Mesothelial cell of epicardium (in vitro differentiated cells): ENCODE data around the gene ZNF70. TPM values are rescaled to one million over a fixed set of nuclear protein-coding genes. Genes with fewer than 3 reads are reported as not detected.

Source experiments
- DNase-seq, 2 experiments: peaks; one replicate each; pipeline ENCODE4 v3.0.0; 2021; ENCODE audit warnings: low spot score in 2 of 2; ENCODE audit not compliant: unreplicated experiment in 2 of 2
- H3K27ac Mint-ChIP-seq: 2 replicates; pipeline ENCODE4 v1.8.0; 2021; ENCODE audit warnings: mixed read lengths
- H3K27me3 Mint-ChIP-seq: 2 replicates; pipeline ENCODE4 v1.8.0; 2021; ENCODE audit warnings: low read depth, mixed read lengths
- H3K36me3 Mint-ChIP-seq: 2 replicates; pipeline ENCODE4 v1.8.0; 2021; ENCODE audit warnings: mixed read lengths
- H3K4me1 Mint-ChIP-seq: 2 replicates; pipeline ENCODE4 v1.8.0; 2021; ENCODE audit warnings: mixed read lengths
- H3K4me3 Mint-ChIP-seq: 2 replicates; pipeline ENCODE4 v1.8.0; 2021; ENCODE audit warnings: mild to moderate bottlenecking, moderate library complexity, mixed read lengths
- H3K9me3 Mint-ChIP-seq: 2 replicates; pipeline ENCODE4 v1.8.0; 2021; ENCODE audit warnings: mixed read lengths
- total RNA-seq: library from RNA; stranded (reverse); gene quantifications from 3 replicates; pipeline ENCODE4 v1.2.1, GENCODE V29; 2021
- TF ChIP-seq, protein P1 (sequence below): fragments of 200-600 bp; sonication (generic); IDR thresholded peaks from one replicate; pipeline ENCODE4 v1.5.0; 2021; ENCODE audit warnings: antibody characterized with exemption; ENCODE audit not compliant: unreplicated experiment

The ZNF70 gene
- total RNA-seq, 1 donor from 2014 or later = 17.8 TPM

DNA sequence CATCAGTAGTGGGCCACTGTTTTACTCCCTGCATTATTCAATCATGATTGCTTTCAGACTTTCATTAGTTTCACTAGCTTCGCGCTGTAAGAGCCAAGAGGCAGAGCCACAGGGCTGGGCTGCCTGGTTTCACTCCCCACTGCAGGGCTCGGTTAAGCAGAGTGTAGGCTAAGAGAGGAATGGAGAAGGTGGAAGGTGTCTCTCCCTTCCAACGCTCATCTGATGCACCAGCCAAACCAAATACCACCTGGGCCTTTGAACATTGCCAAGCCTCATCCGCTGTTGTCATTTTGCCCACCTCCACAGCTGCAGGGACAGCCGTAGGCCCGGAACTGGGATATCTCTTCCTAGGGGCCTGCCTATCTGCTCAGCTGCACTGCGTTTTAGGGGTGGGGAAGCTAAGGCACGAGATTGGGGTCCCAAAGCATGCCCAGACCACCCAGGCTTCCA lies 35.4 kb upstream of the ZNF70 start:
- H3K27ac Mint-ChIP-seq = peak overlapping the region; percentile 97
- H3K27me3 Mint-ChIP-seq = no peaks in the 10 kb centered on the region
- TF ChIP-seq, protein P1, sequence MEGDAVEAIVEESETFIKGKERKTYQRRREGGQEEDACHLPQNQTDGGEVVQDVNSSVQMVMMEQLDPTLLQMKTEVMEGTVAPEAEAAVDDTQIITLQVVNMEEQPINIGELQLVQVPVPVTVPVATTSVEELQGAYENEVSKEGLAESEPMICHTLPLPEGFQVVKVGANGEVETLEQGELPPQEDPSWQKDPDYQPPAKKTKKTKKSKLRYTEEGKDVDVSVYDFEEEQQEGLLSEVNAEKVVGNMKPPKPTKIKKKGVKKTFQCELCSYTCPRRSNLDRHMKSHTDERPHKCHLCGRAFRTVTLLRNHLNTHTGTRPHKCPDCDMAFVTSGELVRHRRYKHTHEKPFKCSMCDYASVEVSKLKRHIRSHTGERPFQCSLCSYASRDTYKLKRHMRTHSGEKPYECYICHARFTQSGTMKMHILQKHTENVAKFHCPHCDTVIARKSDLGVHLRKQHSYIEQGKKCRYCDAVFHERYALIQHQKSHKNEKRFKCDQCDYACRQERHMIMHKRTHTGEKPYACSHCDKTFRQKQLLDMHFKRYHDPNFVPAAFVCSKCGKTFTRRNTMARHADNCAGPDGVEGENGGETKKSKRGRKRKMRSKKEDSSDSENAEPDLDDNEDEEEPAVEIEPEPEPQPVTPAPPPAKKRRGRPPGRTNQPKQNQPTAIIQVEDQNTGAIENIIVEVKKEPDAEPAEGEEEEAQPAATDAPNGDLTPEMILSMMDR = no peak
- DNase-seq = no peak
- peak overlapping the region; percentile 80 for H3K4me3 Mint-ChIP-seq
- H3K9me3 Mint-ChIP-seq = no peaks in the 10 kb centered on the region
- peaks cover 33% of the 10 kb centered on the region for H3K4me1 Mint-ChIP-seq
- H3K36me3 Mint-ChIP-seq = peaks cover 4% of the 10 kb centered on the region

DNA sequence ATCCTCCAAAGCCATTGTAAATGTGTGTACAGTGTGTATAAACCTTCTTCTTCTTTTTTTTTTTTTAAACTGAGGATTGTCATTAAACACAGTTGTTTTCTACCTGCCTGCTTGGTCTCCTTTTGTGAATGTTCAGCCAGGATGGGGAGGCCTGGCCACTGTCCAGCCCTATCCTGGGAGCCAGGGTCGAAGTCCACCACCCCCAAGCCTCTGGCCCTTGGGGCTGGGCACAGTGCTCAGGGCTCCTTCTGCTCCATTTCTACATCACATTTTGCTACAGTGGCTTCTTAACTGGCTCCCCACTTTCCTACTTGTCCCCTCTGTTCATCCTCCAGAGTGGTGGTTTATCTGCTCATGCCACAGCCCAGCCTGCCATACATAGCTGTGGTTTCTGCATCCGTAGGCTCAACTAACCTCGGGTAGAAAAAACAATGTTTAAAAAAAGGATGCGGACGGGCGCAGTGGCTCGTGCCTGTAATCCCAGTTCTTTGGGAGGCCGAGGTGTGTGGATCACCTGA lies 33.4 kb upstream of the ZNF70 start:
- DNase-seq = no peak
- H3K36me3 Mint-ChIP-seq = peaks cover 9% of the 10 kb centered on the region
- TF ChIP-seq, protein P1 = no peak
- no peaks in the 10 kb centered on the region for H3K27me3 Mint-ChIP-seq
- no peak overlapping the region for H3K4me3 Mint-ChIP-seq
- H3K27ac Mint-ChIP-seq = peak overlapping the region; percentile 30
- peaks cover 25% of the 10 kb centered on the region for H3K4me1 Mint-ChIP-seq
- H3K9me3 Mint-ChIP-seq = no peaks in the 10 kb centered on the region

DNA sequence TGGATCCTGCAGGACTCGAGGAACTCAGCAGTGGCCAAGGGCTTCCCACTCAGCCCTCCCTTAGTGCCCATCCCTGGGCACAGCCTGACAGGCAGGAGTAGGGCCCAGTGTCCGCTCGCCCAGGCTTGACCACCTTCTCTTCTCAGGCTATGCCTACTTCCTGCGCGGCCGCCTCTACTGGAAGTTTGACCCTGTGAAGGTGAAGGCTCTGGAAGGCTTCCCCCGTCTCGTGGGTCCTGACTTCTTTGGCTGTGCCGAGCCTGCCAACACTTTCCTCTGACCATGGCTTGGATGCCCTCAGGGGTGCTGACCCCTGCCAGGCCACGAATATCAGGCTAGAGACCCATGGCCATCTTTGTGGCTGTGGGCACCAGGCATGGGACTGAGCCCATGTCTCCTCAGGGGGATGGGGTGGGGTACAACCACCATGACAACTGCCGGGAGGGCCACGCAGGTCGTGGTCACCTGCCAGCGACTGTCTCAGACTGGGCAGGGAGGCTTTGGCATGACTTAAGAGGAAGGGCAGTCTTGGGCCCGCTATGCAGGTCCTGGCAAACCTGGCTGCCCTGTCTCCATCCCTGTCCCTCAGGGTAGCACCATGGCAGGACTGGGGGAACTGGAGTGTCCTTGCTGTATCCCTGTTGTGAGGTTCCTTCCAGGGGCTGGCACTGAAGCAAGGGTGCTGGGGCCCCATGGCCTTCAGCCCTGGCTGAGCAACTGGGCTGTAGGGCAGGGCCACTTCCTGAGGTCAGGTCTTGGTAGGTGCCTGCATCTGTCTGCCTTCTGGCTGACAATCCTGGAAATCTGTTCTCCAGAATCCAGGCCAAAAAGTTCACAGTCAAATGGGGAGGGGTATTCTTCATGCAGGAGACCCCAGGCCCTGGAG lies 32.6 kb upstream of the ZNF70 start:
- Mint-ChIP-seq H3K9me3 (no peaks in the 10 kb centered on the region), H3K27me3 (no peaks in the 10 kb centered on the region), H3K36me3 (peaks cover 9% of the 10 kb centered on the region), H3K4me1 (peaks cover 22% of the 10 kb centered on the region), H3K27ac (no peak overlapping the region), H3K4me3 (no peak overlapping the region)
- TF ChIP-seq, protein P1 = no peak
- no peak for DNase-seq

DNA sequence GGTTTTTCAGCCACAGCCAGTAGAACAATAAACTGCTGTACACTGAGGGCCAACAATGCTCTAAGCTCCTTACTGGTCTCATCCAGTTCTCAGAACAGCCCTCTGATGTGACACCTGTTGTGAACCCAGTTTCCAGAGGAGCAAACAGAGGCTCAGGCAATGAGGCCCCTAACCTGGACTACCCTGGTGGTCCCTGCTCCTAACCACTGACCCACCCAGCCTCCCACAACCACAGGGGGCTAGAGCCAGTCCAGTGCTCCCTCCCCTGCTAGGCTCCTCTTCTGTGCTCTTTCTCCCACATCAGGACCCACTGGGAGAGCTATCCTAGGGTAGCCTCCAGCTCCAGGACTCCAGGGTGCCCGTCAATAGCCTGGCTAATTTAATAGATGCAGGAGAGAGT lies 31.8 kb upstream of the ZNF70 start:
- Mint-ChIP-seq H3K9me3 (no peaks in the 10 kb centered on the region), H3K27me3 (no peaks in the 10 kb centered on the region), H3K27ac (no peak overlapping the region), H3K36me3 (peaks cover 9% of the 10 kb centered on the region), H3K4me1 (peaks cover 15% of the 10 kb centered on the region), H3K4me3 (no peak overlapping the region)
- TF ChIP-seq, protein P1 = no peak
- DNase-seq = no peak

DNA sequence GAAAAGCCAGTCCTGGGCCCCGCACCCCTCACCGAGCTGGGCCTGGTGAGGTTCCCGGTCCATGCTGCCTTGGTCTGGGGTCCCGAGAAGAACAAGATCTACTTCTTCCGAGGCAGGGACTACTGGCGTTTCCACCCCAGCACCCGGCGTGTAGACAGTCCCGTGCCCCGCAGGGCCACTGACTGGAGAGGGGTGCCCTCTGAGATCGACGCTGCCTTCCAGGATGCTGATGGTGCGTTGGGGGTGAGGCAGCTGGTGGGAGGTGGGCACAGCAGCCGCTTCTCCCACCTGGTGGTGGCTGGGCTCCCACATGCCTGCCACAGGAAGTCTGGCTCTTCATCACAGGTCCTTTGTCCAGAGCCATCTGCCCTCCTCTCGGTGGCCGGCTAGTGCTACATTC lies 31.3 kb upstream of the ZNF70 start:
- Mint-ChIP-seq H3K27me3 (no peaks in the 10 kb centered on the region), H3K27ac (no peak overlapping the region), H3K4me1 (peaks cover 12% of the 10 kb centered on the region), H3K4me3 (no peak overlapping the region), H3K9me3 (no peaks in the 10 kb centered on the region), H3K36me3 (peaks cover 9% of the 10 kb centered on the region)
- TF ChIP-seq, protein P1 = no peak
- no peak for DNase-seq
